K562 (cell line): ENCODE results near the gene BICD1. TPM values are rescaled to one million over a fixed set of nuclear protein-coding genes. Genes with fewer than 3 reads are reported as not detected.

Source experiments
- ADNP ChIP-seq: fragments of 200-800 bp; sonication (Bioruptor generic); IDR thresholded peaks from 2 replicates; pipeline ENCODE4 v1.6.1; 2016; ENCODE audit warnings: missing genetic modification characterization, missing compliant biosample characterization
- CREM ChIP-seq: IDR thresholded peaks from 2 replicates; pipeline ENCODE4 v1.6.1; 2014; ENCODE audit warnings: antibody characterized with exemption, low read depth
- CTCF ChIP-seq, 3 experiments: IDR thresholded peaks in 2 of 3; conservative IDR thresholded peaks in 1 of 3; 2 replicates each; pipeline ENCODE4 v1.5.1; 2011 to 2012; ENCODE audit warnings: low read length in 3 of 3, mild to moderate bottlenecking in 3 of 3, control low read depth in 2 of 3, improper control_type of control experiment in 1 of 3, inconsistent platforms in 1 of 3, low read depth in 1 of 3, mixed read lengths in 1 of 3, moderate library complexity in 1 of 3; ENCODE audit not compliant: insufficient read depth in 2 of 3
- ETV1 ChIP-seq: fragments of 450-650 bp; conservative IDR thresholded peaks from 2 replicates; pipeline ENCODE4 v1.6.1; 2016; ENCODE audit warnings: missing genetic modification characterization, control low read depth, low read depth, missing compliant biosample characterization
- HOXB6 ChIP-seq: fragments of 250-450 bp; sonication (Bioruptor Pico); IDR thresholded peaks from 2 replicates; pipeline ENCODE4 v1.5.1; 2022; ENCODE audit warnings: mild to moderate bottlenecking, borderline replicate concordance
- L3MBTL2 ChIP-seq: fragments of 450-650 bp; IDR thresholded peaks from 2 replicates; pipeline ENCODE4 v1.6.1; 2016; ENCODE audit warnings: mild to moderate bottlenecking, moderate library complexity
- PHF21A ChIP-seq: fragments of 450-650 bp; IDR thresholded peaks from 2 replicates; pipeline ENCODE4 v1.6.1; 2017; ENCODE audit warnings: low read depth, borderline replicate concordance
- REST ChIP-seq, 2 experiments: fragments of 450-650 bp; formaldehyde crosslinking in 1 of 2; IDR thresholded peaks; 2 replicates each; pipeline versions ENCODE4 v1.4.0 to v1.6.1; 2014 to 2020; ENCODE audit warnings: mild to moderate bottlenecking in 2 of 2, borderline replicate concordance in 1 of 2, low read depth in 1 of 2
- SP1 ChIP-seq: sonication (generic); formaldehyde crosslinking; IDR thresholded peaks from 2 replicates; pipeline ENCODE4 v1.8.1; 2022; ENCODE audit warnings: mild to moderate bottlenecking, missing genetic modification reagents
- YY1 ChIP-seq, 3 experiments: IDR thresholded peaks; 2 replicates each; pipeline ENCODE4 v1.6.1; 2011; ENCODE audit warnings: low read length in 2 of 3, mild to moderate bottlenecking in 2 of 3, moderate library complexity in 2 of 3, borderline replicate concordance in 1 of 3, control low read depth in 1 of 3, low read depth in 1 of 3; ENCODE audit not compliant: insufficient read depth in 3 of 3, insufficient replicate concordance in 2 of 3, control insufficient read depth in 1 of 3, insufficient read length in 1 of 3; ENCODE audit errors: extremely low read depth in 1 of 3
- ZNF740 ChIP-seq, 3 experiments: fragments of 200-800 bp in 1 of 3; sonication (Bioruptor generic) in 1 of 3; sonication (generic) in 1 of 3; formaldehyde crosslinking in 1 of 3; IDR thresholded peaks; 2 replicates each; pipeline versions ENCODE4 v1.6.1 to v1.8.0; 2016 to 2022; ENCODE audit warnings: mild to moderate bottlenecking in 2 of 3, missing compliant biosample characterization in 2 of 3, missing genetic modification characterization in 2 of 3, missing genetic modification reagents in 1 of 3
- polyA plus RNA-seq, 8 experiments: library from polyadenylated mRNA; depleted of rRNA in 4 of 8; stranded (reverse) in 5 of 8; unstranded in 3 of 8; fragments of >200 nt; fragmentation: Nextera tagmentation in 2 of 8; fragmentation: Illumina TruSeq in 1 of 8; extraction: Ambion mirVana in 2 of 8; extraction: Trizol in 1 of 8; gene quantifications; 2 replicates each; pipeline versions ENCODE4 v1.2.1 to v1.2.3, GENCODE V29; 2011 to 2014; ENCODE audit warnings: inconsistent platforms in 1 of 8, missing spikeins in 1 of 8
- total RNA-seq, 7 experiments: library from RNA; depleted of rRNA in 6 of 7; stranded (reverse); fragments of >200 nt in 6 of 7; fragmentation: Illumina TruSeq in 2 of 7; extraction: Trizol in 2 of 7; gene quantifications; 2 replicates each; pipeline versions ENCODE4 v1.2.1 to v1.2.3, GENCODE V29; 2011 to 2021; ENCODE audit warnings: low replicate concordance in 1 of 7

Gene BICD1
- total and polyA plus RNA-seq, 9 of the 15 experiments (the other 6 are each of a cell fraction or from before 2014, with no cell fraction given), result 3.5 to 21.1 (median 12.5) TPM

- peak in 2 of 3 experiments; percentile 71 to 92; a peak in 5 of 6 replicates for TF ChIP-seq CTCF (IDR thresholded peaks at IDR 0.05 in 2 of 3, conservative IDR thresholded peaks at IDR 0.05 in 1 of 3; ENCODE audit: insufficient read depth in 2 of 3, low read depth in 1 of 3, low read length in 3 of 3)
- peak; percentile 75 for TF ChIP-seq CREM
- peak; percentile 46 to 90 (median 81) for TF ChIP-seq YY1 (IDR thresholded peaks at IDR 0.05; ENCODE audit: borderline replicate concordance in 1 of 3, control insufficient read depth in 1 of 3, extremely low read depth in 1 of 3, insufficient read depth in 3 of 3, insufficient read length in 1 of 3, insufficient replicate concordance in 2 of 3, low read depth in 1 of 3, low read length in 2 of 3)
- TF ChIP-seq REST (IDR thresholded peaks at IDR 0.05; ENCODE audit: borderline replicate concordance), result peak; percentile 75
- no peak for TF ChIP-seq REST (CRISPR knock-in tag; IDR thresholded peaks at IDR 0.05; ENCODE audit: low read depth)
- peak; percentile 68 for TF ChIP-seq SP1 (CRISPR knock-in tag)
- no peak for TF ChIP-seq HOXB6 (CRISPR knock-in tag)
- TF ChIP-seq ETV1 (tag), result peak; percentile 45; the same call in 1 of the 2 replicates
- no peak for TF ChIP-seq PHF21A
- no peak for TF ChIP-seq ADNP (tag)
- TF ChIP-seq L3MBTL2, result peak; percentile 87
- TF ChIP-seq ZNF740 (CRISPR knock-in tag; IDR thresholded peaks at IDR 0.05), result 0 out of 2 replicates have a peak, but pooled peaks have one; percentile 55
- no peak for TF ChIP-seq ZNF740 (tag; IDR thresholded peaks at IDR 0.05)
Measured at GRCh38 chr12:32106517-32107358, at the start of gene BICD1 (continued).
